Mesendoderm (in vitro differentiated cells): Measurements from ENCODE around the gene ANKRD13A. TPM values are rescaled to one million over a fixed set of nuclear protein-coding genes. Genes with fewer than 3 reads are reported as not detected.

ENCODE experiments used
- DNase-seq: peaks from one replicate; pipeline ENCODE4 v3.0.0; 2013
- H2AK5ac ChIP-seq: 2 replicates; pipeline ENCODE4 v1.6.1; 2013; ENCODE audit warnings: low read length, inconsistent platforms
- H2BK120ac ChIP-seq: 2 replicates; pipeline ENCODE4 v1.6.1; 2013; ENCODE audit warnings: low read depth, mild to moderate bottlenecking, low read length, moderate library complexity, mixed read lengths
- H2BK15ac ChIP-seq: replicated peaks from 2 replicates; pipeline ENCODE4 v1.6.1; 2013; ENCODE audit warnings: low read depth, mild to moderate bottlenecking, moderate library complexity
- H2BK5ac ChIP-seq: 2 replicates; pipeline ENCODE4 v1.6.1; 2013; ENCODE audit warnings: low read length, inconsistent platforms
- H3K18ac ChIP-seq: 2 replicates; pipeline ENCODE4 v1.6.1; 2013; ENCODE audit warnings: mild to moderate bottlenecking, low read length, mixed read lengths
- H3K23ac ChIP-seq: one replicate; pipeline ENCODE4 v1.6.1; 2013; ENCODE audit warnings: low read length
- H3K27ac ChIP-seq: 2 replicates; pipeline ENCODE4 v1.5.1; 2013; ENCODE audit warnings: low read depth, mild to moderate bottlenecking, inconsistent platforms, low read length, moderate library complexity
- H3K27me3 ChIP-seq: 2 replicates; pipeline ENCODE4 v1.6.1; 2013; ENCODE audit warnings: low read length, control low read depth, mild to moderate bottlenecking, inconsistent platforms; ENCODE audit not compliant: insufficient read depth, poor library complexity
- H3K36me3 ChIP-seq: 2 replicates; pipeline ENCODE4 v1.6.1; 2013; ENCODE audit warnings: low read length, inconsistent platforms; ENCODE audit not compliant: control insufficient read depth, insufficient read depth
- H3K4ac ChIP-seq: one replicate; pipeline ENCODE4 v1.6.1; 2013; ENCODE audit warnings: low read depth, mild to moderate bottlenecking, low read length, moderate library complexity
- H3K4me1 ChIP-seq: 2 replicates; pipeline ENCODE4 v1.6.1; 2013; ENCODE audit warnings: low read depth, low read length, inconsistent platforms; ENCODE audit not compliant: control insufficient read depth
- H3K4me2 ChIP-seq: 2 replicates; pipeline ENCODE4 v1.6.1; 2013; ENCODE audit warnings: low read length
- H3K4me3 ChIP-seq: 2 replicates; pipeline ENCODE4 v1.5.1; 2013; ENCODE audit warnings: mild to moderate bottlenecking, low read length
- H3K56ac ChIP-seq: one replicate; pipeline ENCODE4 v1.6.1; 2013; ENCODE audit warnings: low read length
- H3K79me1 ChIP-seq: 2 replicates; pipeline ENCODE4 v1.6.1; 2013; ENCODE audit warnings: low read length, inconsistent platforms
- H3K79me2 ChIP-seq: 2 replicates; pipeline ENCODE4 v1.6.1; 2013; ENCODE audit warnings: mild to moderate bottlenecking, low read length; ENCODE audit not compliant: control insufficient read depth, insufficient read depth
- H3K9ac ChIP-seq: 2 replicates; pipeline ENCODE4 v1.6.1; 2013; ENCODE audit warnings: low read length, inconsistent platforms
- H4K5ac ChIP-seq: one replicate; pipeline ENCODE4 v1.6.1; 2013; ENCODE audit warnings: low read length
- H4K8ac ChIP-seq: one replicate; pipeline ENCODE4 v1.6.1; 2013; ENCODE audit warnings: low read depth, mild to moderate bottlenecking, control low read depth, low read length, moderate library complexity
- WGBS: extraction: QIAGEN DNeasy Blood & Tissue Kit; methylation state at CpG from one replicate; pipeline ENCODE4 v1.1.7; 2013; ENCODE audit warnings: low lambda C conversion rate, missing lambda C conversion rate; ENCODE audit not compliant: insufficient coverage; ENCODE audit errors: extremely low coverage; 5-methylcytosine and 5-hydroxymethylcytosine counted together
- polyA plus RNA-seq, 2 experiments: library from polyadenylated mRNA; stranded (reverse); fragments of 200-250 nt; gene quantifications; one replicate each; pipeline ENCODE4 v1.2.3, GENCODE V29; 2013

Gene ANKRD13A
- polyA plus RNA-seq (2013, experiment 1 of 2) = 13.3 TPM
- polyA plus RNA-seq (2013, experiment 2 of 2) = 13.3 TPM

- H3K18ac ChIP-seq = peak within 1 kb of the TSS; percentile 84
- peak within 1 kb of the TSS; percentile 95 for H3K4me2 ChIP-seq
- H3K27ac ChIP-seq = no peak within 1 kb of the TSS
- H2BK5ac ChIP-seq = peak within 1 kb of the TSS; percentile 79
- H3K4me3 ChIP-seq = peak within 1 kb of the TSS; percentile 60
- H3K79me2 ChIP-seq = peaks cover 10% of the 10 kb centered on the region
- H3K27me3 ChIP-seq = no peaks in the 10 kb centered on the region
- WGBS = no CpG with 5 or more reads among the region's 62 CpGs
- H3K56ac ChIP-seq = peak within 1 kb of the TSS; percentile 92
- H2AK5ac ChIP-seq = no peak within 1 kb of the TSS
- H3K9ac ChIP-seq = peak within 1 kb of the TSS; percentile 79
- H3K79me1 ChIP-seq = peaks cover 9% of the 10 kb centered on the region
- no peak within 1 kb of the TSS for H2BK15ac ChIP-seq
- H3K4me1 ChIP-seq = peaks cover 9% of the 10 kb centered on the region
- H4K5ac ChIP-seq = peak within 1 kb of the TSS; percentile 89
- DNase-seq = peak; percentile 97
- peak within 1 kb of the TSS; percentile 39 for H3K4ac ChIP-seq
- peak within 1 kb of the TSS; percentile 32 for H3K23ac ChIP-seq
- H4K8ac ChIP-seq = peak within 1 kb of the TSS; percentile 16
- no peaks in the 10 kb centered on the region for H3K36me3 ChIP-seq
- H2BK120ac ChIP-seq = no peak within 1 kb of the TSS
Observed at GRCh38 chr12:109998904-109999648, at the start of gene ANKRD13A. TSS of gene ANKRD13A (plus strand) at chr12:109999430. CDS start at chr12:109999689, 259 bp downstream.

- H3K36me3 ChIP-seq = peaks cover 11% of the 10 kb centered on the region
- no peaks in the 10 kb centered on the region for H3K79me1 ChIP-seq
- H3K23ac ChIP-seq = no peak overlapping the region
- no peak overlapping the region for H3K18ac ChIP-seq
- H3K4ac ChIP-seq = no peak overlapping the region
- H2AK5ac ChIP-seq = no peak overlapping the region
- peaks cover 2% of the 10 kb centered on the region for H3K4me1 ChIP-seq
- no peak overlapping the region for H3K4me2 ChIP-seq
- no peak overlapping the region for H3K56ac ChIP-seq
- no peaks in the 10 kb centered on the region for H3K27me3 ChIP-seq
- DNase-seq = no peak
- no peak overlapping the region for H3K9ac ChIP-seq
- H2BK15ac ChIP-seq = no peak overlapping the region
- no peaks in the 10 kb centered on the region for H3K79me2 ChIP-seq
- H2BK5ac ChIP-seq = no peak overlapping the region
- H3K4me3 ChIP-seq = no peak overlapping the region
- H4K5ac ChIP-seq = no peak overlapping the region
- no peak overlapping the region for H4K8ac ChIP-seq
- no peak overlapping the region for H2BK120ac ChIP-seq
- no peak overlapping the region for H3K27ac ChIP-seq
Observed at GRCh38 chr12:109950625-109951024, 48.6 kb upstream of the ANKRD13A start.

DNA sequence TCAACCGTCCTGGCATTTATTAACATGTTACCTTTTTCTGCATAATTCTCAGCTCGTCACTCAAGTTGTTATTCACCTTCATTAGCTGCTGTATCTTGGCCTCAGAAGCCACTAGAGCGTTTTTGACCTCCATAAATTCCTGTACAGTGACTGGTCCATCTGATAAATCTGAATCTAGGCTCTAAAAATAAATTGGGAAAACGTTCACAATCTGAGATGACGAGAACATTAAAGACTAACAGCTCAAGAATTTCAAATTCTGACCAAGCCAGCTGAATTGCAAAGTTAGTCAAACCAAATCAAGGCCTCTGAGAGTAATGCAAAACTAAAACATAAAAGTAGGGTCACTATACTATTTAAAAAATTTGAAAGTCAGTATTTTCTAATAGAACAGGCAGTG, 48.1 kb upstream of the ANKRD13A start:
- Histone ChIP-seq H3K23ac (no peak overlapping the region), H3K4me3 (no peak overlapping the region), H3K36me3 (peaks cover 11% of the 10 kb centered on the region), H3K4ac (no peak overlapping the region), H4K5ac (no peak overlapping the region), H3K4me1 (peaks cover 2% of the 10 kb centered on the region), H4K8ac (no peak overlapping the region), H3K79me1 (no peaks in the 10 kb centered on the region), H3K79me2 (no peaks in the 10 kb centered on the region), H3K27me3 (no peaks in the 10 kb centered on the region), H3K9ac (no peak overlapping the region), H3K4me2 (no peak overlapping the region), H3K18ac (no peak overlapping the region), H3K27ac (no peak overlapping the region), H2BK5ac (no peak overlapping the region), H2BK120ac (no peak overlapping the region), H2AK5ac (no peak overlapping the region), H3K56ac (no peak overlapping the region), H2BK15ac (no peak overlapping the region)
- no CpG with 5 or more reads among the region's 5 CpGs for WGBS
- DNase-seq = no peak

GRCh38 chr12:109951751-109952150, 47.5 kb upstream of the ANKRD13A start:
- H3K79me2 ChIP-seq = no peaks in the 10 kb centered on the region
- no peak overlapping the region for H2AK5ac ChIP-seq
- H2BK120ac ChIP-seq = no peak overlapping the region
- no peak overlapping the region for H2BK15ac ChIP-seq
- no peak overlapping the region for H4K8ac ChIP-seq
- no peak overlapping the region for H4K5ac ChIP-seq
- peaks cover 2% of the 10 kb centered on the region for H3K4me1 ChIP-seq
- no peak overlapping the region for H3K56ac ChIP-seq
- peak; percentile 51 for DNase-seq
- no peaks in the 10 kb centered on the region for H3K27me3 ChIP-seq
- no peak overlapping the region for H3K4ac ChIP-seq
- no peak overlapping the region for H3K18ac ChIP-seq
- no peaks in the 10 kb centered on the region for H3K79me1 ChIP-seq
- WGBS = no CpG with 5 or more reads among the region's 7 CpGs
- H3K9ac ChIP-seq = no peak overlapping the region
- H3K27ac ChIP-seq = no peak overlapping the region
- H3K23ac ChIP-seq = no peak overlapping the region
- H2BK5ac ChIP-seq = no peak overlapping the region
- H3K36me3 ChIP-seq = peaks cover 11% of the 10 kb centered on the region
- no peak overlapping the region for H3K4me3 ChIP-seq
- no peak overlapping the region for H3K4me2 ChIP-seq

GRCh38 chr12:109952160-109952858, 46.9 kb upstream of the ANKRD13A start:
- Histone ChIP-seq H3K4me1 (no peaks in the 10 kb centered on the region), H3K56ac (no peak overlapping the region), H4K5ac (no peak overlapping the region), H3K4me3 (no peak overlapping the region), H4K8ac (no peak overlapping the region), H3K4ac (no peak overlapping the region), H2BK5ac (no peak overlapping the region), H3K4me2 (no peak overlapping the region), H2AK5ac (no peak overlapping the region), H3K27me3 (no peaks in the 10 kb centered on the region), H3K23ac (no peak overlapping the region), H3K79me1 (no peaks in the 10 kb centered on the region), H3K36me3 (peaks cover 11% of the 10 kb centered on the region), H3K79me2 (no peaks in the 10 kb centered on the region), H3K27ac (no peak overlapping the region), H2BK120ac (no peak overlapping the region), H3K18ac (no peak overlapping the region), H3K9ac (no peak overlapping the region), H2BK15ac (no peak overlapping the region)
- DNase-seq = no peak
- WGBS = no CpG with 5 or more reads among the region's 11 CpGs
